ENCODE data around the gene OR2V2.
"Not testable (repeated sequence)": the region's sequence is repeated elsewhere in the genome, so short reads cannot be mapped to it uniquely, and the experiment has no call there.

Gene OR2V2, protein sequence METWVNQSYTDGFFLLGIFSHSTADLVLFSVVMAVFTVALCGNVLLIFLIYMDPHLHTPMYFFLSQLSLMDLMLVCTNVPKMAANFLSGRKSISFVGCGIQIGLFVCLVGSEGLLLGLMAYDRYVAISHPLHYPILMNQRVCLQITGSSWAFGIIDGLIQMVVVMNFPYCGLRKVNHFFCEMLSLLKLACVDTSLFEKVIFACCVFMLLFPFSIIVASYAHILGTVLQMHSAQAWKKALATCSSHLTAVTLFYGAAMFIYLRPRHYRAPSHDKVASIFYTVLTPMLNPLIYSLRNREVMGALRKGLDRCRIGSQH

GRCh38 chr5:181146927-181147636 lies at the start of gene OR2V2:
Gene OR2V2 (plus strand): TSS chr5:181147586. CDS start chr5:181154943, 7,357 bp downstream.
- not testable (repeated sequence) for H3K9me3 ChIP-seq (ENCODE audit: control insufficient read depth, insufficient read depth, low read length); H3K36me3 ChIP-seq (ENCODE audit: control insufficient read depth, low read length); H3K4me1 ChIP-seq (ENCODE audit: control insufficient read depth, low read length); H3K9me2 ChIP-seq (replicated peaks; ENCODE audit: control insufficient read depth, low read length); H4K20me1 ChIP-seq (ENCODE audit: control insufficient read depth, insufficient read depth, low read depth, low read length); H3K79me2 ChIP-seq (ENCODE audit: control insufficient read depth, low read length); H3K4me2 ChIP-seq (ENCODE audit: low read length); H3F3A ChIP-seq (ENCODE audit: control insufficient read depth, insufficient read depth); H3K4me3 ChIP-seq (ENCODE audit: low read length); H3K27ac ChIP-seq (ENCODE audit: low read depth, low read length); H3K27me3 ChIP-seq (ENCODE audit: control insufficient read depth, low read length)

GRCh38 chr5:181097759-181098491 lies 49.5 kb upstream of the OR2V2 start:
- H3K27me3 ChIP-seq (ENCODE audit: control insufficient read depth, low read length), result peaks cover 12% of the 10 kb centered on the region
- not testable (repeated sequence) for H3K4me3 ChIP-seq (ENCODE audit: low read length); H3K4me1 ChIP-seq (ENCODE audit: control insufficient read depth, low read length); H4K20me1 ChIP-seq (ENCODE audit: control insufficient read depth, insufficient read depth, low read depth, low read length); H3F3A ChIP-seq (ENCODE audit: control insufficient read depth, insufficient read depth); H3K27ac ChIP-seq (ENCODE audit: low read depth, low read length); H3K4me2 ChIP-seq (ENCODE audit: low read length); H3K36me3 ChIP-seq (ENCODE audit: control insufficient read depth, low read length); H3K79me2 ChIP-seq (ENCODE audit: control insufficient read depth, low read length); H3K9me3 ChIP-seq (ENCODE audit: control insufficient read depth, insufficient read depth, low read length); H3K9me2 ChIP-seq (replicated peaks; ENCODE audit: control insufficient read depth, low read length)

- H3K79me2 ChIP-seq (ENCODE audit: control insufficient read depth, low read length), result no peaks in the 10 kb centered on the region
- TF ChIP-seq CTCF (IDR thresholded peaks at IDR 0.05; ENCODE audit: low read depth, low read length, poor library complexity, severe bottlenecking) (no peak), EZH2phosphoT487 (IDR thresholded peaks at IDR 0.05; ENCODE audit: borderline replicate concordance, low read length) (no peak)
- H3F3A ChIP-seq (ENCODE audit: control insufficient read depth, insufficient read depth), result no peaks in the 10 kb centered on the region
- H3K9me3 ChIP-seq (ENCODE audit: control insufficient read depth, insufficient read depth, low read length), result no peaks in the 10 kb centered on the region
- H3K4me3 ChIP-seq (ENCODE audit: low read length), result no peak overlapping the region
- H3K4me2 ChIP-seq (ENCODE audit: low read length), result no peak overlapping the region
- H4K20me1 ChIP-seq (ENCODE audit: control insufficient read depth, insufficient read depth, low read depth, low read length), result no peaks in the 10 kb centered on the region
- no peak overlapping the region for H3K27ac ChIP-seq (ENCODE audit: low read depth, low read length)
- H3K4me1 ChIP-seq (ENCODE audit: control insufficient read depth, low read length), result no peaks in the 10 kb centered on the region
- H3K9me2 ChIP-seq (replicated peaks; ENCODE audit: control insufficient read depth, low read length), result no peaks in the 10 kb centered on the region
- H3K36me3 ChIP-seq (ENCODE audit: control insufficient read depth, low read length), result no peaks in the 10 kb centered on the region
- H3K27me3 ChIP-seq (ENCODE audit: control insufficient read depth, low read length), result peaks cover 12% of the 10 kb centered on the region
These were observed 48.4 kb upstream of the OR2V2 start for GRCh38 chr5:181098762-181099601.

DNA sequence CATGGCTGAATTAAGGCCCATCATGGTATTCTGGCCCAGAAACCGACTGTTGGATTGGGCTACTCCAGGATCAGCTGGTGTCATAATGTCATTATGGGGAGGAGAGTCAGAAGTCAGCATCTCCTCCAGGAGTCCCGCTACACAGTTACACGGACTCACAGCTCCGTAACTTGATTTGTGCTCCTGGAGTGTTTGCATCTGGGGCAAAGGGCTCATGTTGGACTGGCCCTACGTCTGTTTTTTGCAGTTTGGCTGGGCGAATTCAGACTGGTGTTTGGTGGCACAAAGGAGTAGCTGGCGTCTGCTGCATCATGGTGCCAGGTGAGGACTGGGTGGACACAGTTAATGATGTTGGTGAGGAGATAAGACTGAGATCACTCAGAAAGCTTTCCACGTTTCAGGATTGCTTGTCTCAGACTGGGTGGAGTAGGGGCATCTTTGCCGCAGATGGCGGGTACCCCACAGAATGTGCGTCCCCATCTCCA lies 47.7 kb upstream of the OR2V2 start:
- H3K9me2 ChIP-seq (replicated peaks; ENCODE audit: control insufficient read depth, low read length), result no peaks in the 10 kb centered on the region
- H3K36me3 ChIP-seq (ENCODE audit: control insufficient read depth, low read length), result no peaks in the 10 kb centered on the region
- no peaks in the 10 kb centered on the region for H3F3A ChIP-seq (ENCODE audit: control insufficient read depth, insufficient read depth)
- no peaks in the 10 kb centered on the region for H3K9me3 ChIP-seq (ENCODE audit: control insufficient read depth, insufficient read depth, low read length)
- no peak overlapping the region for H3K4me2 ChIP-seq (ENCODE audit: low read length)
- no peak overlapping the region for H3K4me3 ChIP-seq (ENCODE audit: low read length)
- H3K79me2 ChIP-seq (ENCODE audit: control insufficient read depth, low read length), result no peaks in the 10 kb centered on the region
- no peak overlapping the region for H3K27ac ChIP-seq (ENCODE audit: low read depth, low read length)
- no peaks in the 10 kb centered on the region for H3K4me1 ChIP-seq (ENCODE audit: control insufficient read depth, low read length)
- TF ChIP-seq EZH2phosphoT487 (IDR thresholded peaks at IDR 0.05; ENCODE audit: borderline replicate concordance, low read length) (no peak), CTCF (IDR thresholded peaks at IDR 0.05; ENCODE audit: low read depth, low read length, poor library complexity, severe bottlenecking) (no peak)
- H3K27me3 ChIP-seq (ENCODE audit: control insufficient read depth, low read length), result peaks cover 12% of the 10 kb centered on the region
- no peaks in the 10 kb centered on the region for H4K20me1 ChIP-seq (ENCODE audit: control insufficient read depth, insufficient read depth, low read depth, low read length)

Measured in DOHH2 (cell line).